SKM-1 (cell line): ENCODE measurements around the gene PTPA.

ENCODE experiments used
- DNase-seq: peaks from one replicate; lab custom pipeline; 2025; ENCODE audit not compliant: unreplicated experiment; lab: John Stamatoyannopoulos, UW

PTPA gene

GRCh38 chr9:129136446-129137035, 25.3 kb downstream of the PTPA start:
- no peak for DNase-seq

- no peak for DNase-seq
These were observed 26.3 kb downstream of the PTPA start for GRCh38 chr9:129137292-129138143.

GRCh38 chr9:129138144-129138462, 26.9 kb downstream of the PTPA start:
- no peak for DNase-seq

- no peak for DNase-seq
These were observed 27.4 kb downstream of the PTPA start for GRCh38 chr9:129138476-129139232.

GRCh38 chr9:129139233-129139992, 28.2 kb downstream of the PTPA start:
- DNase-seq: peak; percentile 75

GRCh38 chr9:129139993-129140396, 28.8 kb downstream of the PTPA start:
- peak; percentile 88 for DNase-seq

- no peak for DNase-seq
These were observed 29.3 kb downstream of the PTPA start for GRCh38 chr9:129140397-129141065.

GRCh38 chr9:129141066-129142041, 30.1 kb downstream of the PTPA start:
- no peak for DNase-seq

- no peak for DNase-seq
These were observed 31.1 kb downstream of the PTPA start for GRCh38 chr9:129142138-129142935.

- DNase-seq: peak; percentile 52
These were observed 32.1 kb downstream of the PTPA start for GRCh38 chr9:129143031-129143927.

- DNase-seq: no peak
These were observed 34.1 kb downstream of the PTPA start for GRCh38 chr9:129145316-129145715.

- DNase-seq: no peak
These were observed 34.7 kb downstream of the PTPA start for GRCh38 chr9:129145841-129146292.

- no peak for DNase-seq
These were observed 35.3 kb downstream of the PTPA start for GRCh38 chr9:129146441-129146941.

GRCh38 chr9:129148463-129149204, 37.4 kb downstream of the PTPA start:
- no peak for DNase-seq

- no peak for DNase-seq
These were observed 38.2 kb downstream of the PTPA start for GRCh38 chr9:129149442-129149841.

GRCh38 chr9:129150122-129150521, 38.9 kb downstream of the PTPA start:
- DNase-seq: no peak
